OCI-LY1 (cell line): ENCODE data around the gene COL5A2.

Source experiments
- CTCF ChIP-seq: fragments of 200-600 bp; sonication (generic), shearing (Covaris generic); IDR thresholded peaks from 2 replicates; pipeline ENCODE4 v1.5.1; 2017; ENCODE audit warnings: mild to moderate bottlenecking, antibody characterized with exemption, low read length, moderate library complexity, mixed read lengths
- EZH2 ChIP-seq: fragments of 200-600 bp; sonication (generic), shearing (Covaris generic); IDR thresholded peaks from 2 replicates; pipeline ENCODE4 v1.8.0; 2017; ENCODE audit warnings: borderline replicate concordance, mixed run types, mild to moderate bottlenecking, antibody characterized with exemption, low read length, moderate library complexity, mixed read lengths

- TF ChIP-seq CTCF = no peak
- TF ChIP-seq EZH2 = no peak
These were observed 109.5 kb downstream of the COL5A2 start for GRCh38 chr2:189069855-189070619.
